Gastroesophageal sphincter (tissue), 3 donors: ENCODE data around the gene GOLGA8B.
"Not testable (repeated sequence)": the region's sequence is repeated elsewhere in the genome, so short reads cannot be mapped to it uniquely, and the experiment has no call there.

Experiments
- CTCF ChIP-seq, 4 experiments: fragments of 200-600 bp in 2 of 4; fragments of 450-650 bp in 2 of 4; sonication (generic) in 1 of 4; IDR thresholded peaks; one replicate each; pipeline ENCODE4 v1.5.1; 2017 to 2019; ENCODE audit warnings: antibody characterized with exemption in 4 of 4, mild to moderate bottlenecking in 2 of 4, moderate library complexity in 2 of 4
- POLR2AphosphoS5 ChIP-seq: sonication (generic); formaldehyde crosslinking; IDR thresholded peaks from one replicate; pipeline ENCODE4 v1.6.1; 2017; ENCODE audit warnings: antibody characterized with exemption

GRCh38 chr15:34535857-34536256, 47.6 kb downstream of the GOLGA8B start:
- TF ChIP-seq CTCF (IDR thresholded peaks at IDR 0.05); POLR2AphosphoS5: not testable (repeated sequence)
